HL-60 (cell line): ENCODE measurements around the gene PLG.

Experiments used
- GABPA ChIP-seq: IDR thresholded peaks from 2 replicates; pipeline ENCODE4 v1.6.1; 2012; ENCODE audit warnings: low read depth
- POLR2AphosphoS5 ChIP-seq: IDR thresholded peaks from 2 replicates; pipeline ENCODE4 v1.6.1; 2012; ENCODE audit warnings: low read depth
- TF ChIP-seq, protein P1 (sequence below): IDR thresholded peaks from one replicate; pipeline ENCODE4 v1.5.1; 2011; ENCODE audit warnings: low read length, control low read depth, inconsistent platforms; ENCODE audit not compliant: insufficient read depth
- TF ChIP-seq, protein P2 (sequence below): IDR thresholded peaks from 2 replicates; pipeline ENCODE4 v1.6.1; 2012; ENCODE audit warnings: low read depth; ENCODE audit not compliant: insufficient replicate concordance

GRCh38 chr6:160714731-160715316 lies 12.8 kb downstream of the PLG start:
- TF ChIP-seq, protein P1, sequence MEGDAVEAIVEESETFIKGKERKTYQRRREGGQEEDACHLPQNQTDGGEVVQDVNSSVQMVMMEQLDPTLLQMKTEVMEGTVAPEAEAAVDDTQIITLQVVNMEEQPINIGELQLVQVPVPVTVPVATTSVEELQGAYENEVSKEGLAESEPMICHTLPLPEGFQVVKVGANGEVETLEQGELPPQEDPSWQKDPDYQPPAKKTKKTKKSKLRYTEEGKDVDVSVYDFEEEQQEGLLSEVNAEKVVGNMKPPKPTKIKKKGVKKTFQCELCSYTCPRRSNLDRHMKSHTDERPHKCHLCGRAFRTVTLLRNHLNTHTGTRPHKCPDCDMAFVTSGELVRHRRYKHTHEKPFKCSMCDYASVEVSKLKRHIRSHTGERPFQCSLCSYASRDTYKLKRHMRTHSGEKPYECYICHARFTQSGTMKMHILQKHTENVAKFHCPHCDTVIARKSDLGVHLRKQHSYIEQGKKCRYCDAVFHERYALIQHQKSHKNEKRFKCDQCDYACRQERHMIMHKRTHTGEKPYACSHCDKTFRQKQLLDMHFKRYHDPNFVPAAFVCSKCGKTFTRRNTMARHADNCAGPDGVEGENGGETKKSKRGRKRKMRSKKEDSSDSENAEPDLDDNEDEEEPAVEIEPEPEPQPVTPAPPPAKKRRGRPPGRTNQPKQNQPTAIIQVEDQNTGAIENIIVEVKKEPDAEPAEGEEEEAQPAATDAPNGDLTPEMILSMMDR: no peak
- TF ChIP-seq GABPA (no peak), POLR2AphosphoS5 (no peak)
- TF ChIP-seq, protein P2, sequence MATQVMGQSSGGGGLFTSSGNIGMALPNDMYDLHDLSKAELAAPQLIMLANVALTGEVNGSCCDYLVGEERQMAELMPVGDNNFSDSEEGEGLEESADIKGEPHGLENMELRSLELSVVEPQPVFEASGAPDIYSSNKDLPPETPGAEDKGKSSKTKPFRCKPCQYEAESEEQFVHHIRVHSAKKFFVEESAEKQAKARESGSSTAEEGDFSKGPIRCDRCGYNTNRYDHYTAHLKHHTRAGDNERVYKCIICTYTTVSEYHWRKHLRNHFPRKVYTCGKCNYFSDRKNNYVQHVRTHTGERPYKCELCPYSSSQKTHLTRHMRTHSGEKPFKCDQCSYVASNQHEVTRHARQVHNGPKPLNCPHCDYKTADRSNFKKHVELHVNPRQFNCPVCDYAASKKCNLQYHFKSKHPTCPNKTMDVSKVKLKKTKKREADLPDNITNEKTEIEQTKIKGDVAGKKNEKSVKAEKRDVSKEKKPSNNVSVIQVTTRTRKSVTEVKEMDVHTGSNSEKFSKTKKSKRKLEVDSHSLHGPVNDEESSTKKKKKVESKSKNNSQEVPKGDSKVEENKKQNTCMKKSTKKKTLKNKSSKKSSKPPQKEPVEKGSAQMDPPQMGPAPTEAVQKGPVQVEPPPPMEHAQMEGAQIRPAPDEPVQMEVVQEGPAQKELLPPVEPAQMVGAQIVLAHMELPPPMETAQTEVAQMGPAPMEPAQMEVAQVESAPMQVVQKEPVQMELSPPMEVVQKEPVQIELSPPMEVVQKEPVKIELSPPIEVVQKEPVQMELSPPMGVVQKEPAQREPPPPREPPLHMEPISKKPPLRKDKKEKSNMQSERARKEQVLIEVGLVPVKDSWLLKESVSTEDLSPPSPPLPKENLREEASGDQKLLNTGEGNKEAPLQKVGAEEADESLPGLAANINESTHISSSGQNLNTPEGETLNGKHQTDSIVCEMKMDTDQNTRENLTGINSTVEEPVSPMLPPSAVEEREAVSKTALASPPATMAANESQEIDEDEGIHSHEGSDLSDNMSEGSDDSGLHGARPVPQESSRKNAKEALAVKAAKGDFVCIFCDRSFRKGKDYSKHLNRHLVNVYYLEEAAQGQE: no peak
